ENCODE results near the gene HMGCR.
"Not testable (repeated sequence)": the region's sequence is repeated elsewhere in the genome, so short reads cannot be mapped to it uniquely, and the experiment has no call there.

The HMGCR gene

GRCh38 chr5:75336615-75337336 is at the start of gene HMGCR:
HMGCR (plus strand) TSS chr5:75337220; CDS start chr5:75342606, 5,386 bp downstream.
- H3K4me3 ChIP-seq (ENCODE audit: low read depth, low read length): peak within 1 kb of the TSS; percentile 83
- 0 out of 2 replicates have a peak, but pooled peaks have one; percentile 1 for TF ChIP-seq CTCF (IDR thresholded peaks at IDR 0.05; ENCODE audit: borderline replicate concordance, insufficient read depth, low read depth, low read length)

GRCh38 chr5:75291844-75292243 is 45.2 kb upstream of the HMGCR start:
- H3K4me3 ChIP-seq (ENCODE audit: low read depth, low read length): not testable (repeated sequence)

- no peak overlapping the region for H3K4me3 ChIP-seq (ENCODE audit: low read depth, low read length)
- no peak for TF ChIP-seq CTCF (IDR thresholded peaks at IDR 0.05; ENCODE audit: borderline replicate concordance, insufficient read depth, low read depth, low read length)
Measured at GRCh38 chr5:75300084-75300483, 36.9 kb upstream of the HMGCR start.

GRCh38 chr5:75303419-75303818 is 33.6 kb upstream of the HMGCR start:
- no peak overlapping the region for H3K4me3 ChIP-seq (ENCODE audit: low read depth, low read length)
- no peak for TF ChIP-seq CTCF (IDR thresholded peaks at IDR 0.05; ENCODE audit: borderline replicate concordance, insufficient read depth, low read depth, low read length)

GRCh38 chr5:75304486-75304885 is 32.5 kb upstream of the HMGCR start:
- not testable (repeated sequence) for H3K4me3 ChIP-seq (ENCODE audit: low read depth, low read length)

- H3K4me3 ChIP-seq (ENCODE audit: low read depth, low read length): no peak overlapping the region
- TF ChIP-seq CTCF (IDR thresholded peaks at IDR 0.05; ENCODE audit: borderline replicate concordance, insufficient read depth, low read depth, low read length): no peak
Measured at GRCh38 chr5:75306746-75307145, 30.3 kb upstream of the HMGCR start.

GRCh38 chr5:75310212-75310611 is 26.8 kb upstream of the HMGCR start:
- no peak overlapping the region for H3K4me3 ChIP-seq (ENCODE audit: low read depth, low read length)
- no peak for TF ChIP-seq CTCF (IDR thresholded peaks at IDR 0.05; ENCODE audit: borderline replicate concordance, insufficient read depth, low read depth, low read length)

- not testable (repeated sequence) for H3K4me3 ChIP-seq (ENCODE audit: low read depth, low read length)
Measured at GRCh38 chr5:75319148-75319547, 17.9 kb upstream of the HMGCR start.

- H3K4me3 ChIP-seq (ENCODE audit: low read depth, low read length): no peak overlapping the region
- no peak for TF ChIP-seq CTCF (IDR thresholded peaks at IDR 0.05; ENCODE audit: borderline replicate concordance, insufficient read depth, low read depth, low read length)
Measured at GRCh38 chr5:75319638-75320037, 17.4 kb upstream of the HMGCR start.
